Measurements from ENCODE around the gene MAP4K1. TPM values are rescaled to one million over a fixed set of nuclear protein-coding genes. Genes with fewer than 3 reads are reported as not detected.
A peak's percentile ranks its signal among the peaks of the same experiment; 100 is the strongest.

MAP4K1 gene
- total and polyA plus RNA-seq, 2 of the 13 experiments (the other 11 are each of a cell fraction or from before 2014, with no cell fraction given), result 0.24 to 0.89 TPM

GRCh38 chr19:38658462-38659306 is 40.9 kb upstream of the MAP4K1 start (continued):
- TF ChIP-seq ZBTB40 (IDR thresholded peaks at IDR 0.05) (no peak), ZBTB40 (CRISPR knock-in tag; IDR thresholded peaks at IDR 0.05) (no peak), REPIN1 (CRISPR knock-in tag; IDR thresholded peaks at IDR 0.05; ENCODE audit: borderline replicate concordance, low read depth) (peak; percentile 23; the same call in 1 of the 2 replicates), ZNF770 (CRISPR knock-in tag; IDR thresholded peaks at IDR 0.05) (no peak), USF2 (IDR thresholded peaks at IDR 0.05; ENCODE audit: low read depth, low read length) (no peak), USF2 (CRISPR knock-in tag; IDR thresholded peaks at IDR 0.05; ENCODE audit: borderline replicate concordance) (no peak), PCBP1 (IDR thresholded peaks at IDR 0.05; ENCODE audit: borderline replicate concordance, low read depth, low read length) (no peak), ZSCAN9 (CRISPR knock-in tag; IDR thresholded peaks at IDR 0.05; ENCODE audit: borderline replicate concordance) (peak; percentile 44; the same call in 1 of the 2 replicates), ZNF598 (CRISPR knock-in tag; IDR thresholded peaks at IDR 0.05; ENCODE audit: borderline replicate concordance) (no peak), CAMTA2 (CRISPR knock-in tag; IDR thresholded peaks at IDR 0.05; ENCODE audit: borderline replicate concordance) (no peak), ATF5 (CRISPR knock-in tag; IDR thresholded peaks at IDR 0.05; ENCODE audit: low read depth) (no peak)

Measured in HepG2 (cell line).